HepG2 (cell line): ENCODE measurements around the gene ZDHHC14. TPM values are rescaled to one million over a fixed set of nuclear protein-coding genes. Genes with fewer than 3 reads are reported as not detected.

Experiments used
- ATAC-seq: fragments of 200-7000 bp; cut with Tn5 transposase; 3 replicates; pipeline ENCODE4 v1.9.1; 2020; ENCODE audit warnings: mild to moderate bottlenecking, moderate library complexity
- BruUV-seq: library from RNA; stranded (reverse); fragments of 400-500 nt; replicated peaks from 2 replicates; lab custom pipeline; 2021; lab: Mats Ljungman, UMichigan
- CTCF ChIA-PET: fragments of 300-600 bp; formaldehyde crosslinking; extraction: SDS; loops from one replicate; lab custom pipeline; 2021; ENCODE audit warnings: low total read pairs, inconsistent platforms, low intra/inter-chr PET ratio; lab: Yijun Ruan, JAX
- POLR2A ChIA-PET: fragments of 350-600 bp; sonication (Branson Sonifier 250); formaldehyde crosslinking; loops from one replicate; lab custom pipeline; 2020; ENCODE audit warnings: antibody characterized with exemption, inconsistent platforms; lab: Yijun Ruan, JAX
- DNase-seq: peaks from one replicate; pipeline ENCODE4 v3.0.0-alpha.2; 2015; ENCODE audit warnings: low spot score
- FAIRE-seq: peaks from 3 replicates; lab custom pipeline; 2011; peaks lifted over from hg19 to GRCh38; lab: Jason Lieb, UNC
- H2AFZ ChIP-seq: one replicate; pipeline ENCODE4 v1.6.1; 2011; ENCODE audit warnings: low read length, inconsistent platforms
- H3K27ac ChIP-seq: fragments of 300-600 bp; 3 replicates; pipeline ENCODE4 v1.8.0; 2011; ENCODE audit warnings: mixed run types, mild to moderate bottlenecking, mixed read lengths, low read length, inconsistent platforms; ENCODE audit not compliant: insufficient read depth; ENCODE audit errors: extremely low read length
- H3K27me3 ChIP-seq, 2 experiments: fragments of 200-600 bp in 1 of 2; 2 replicates in 1 of 2; 3 replicates in 1 of 2; pipeline versions ENCODE4 v1.6.0 to v1.8.0; 2011; ENCODE audit warnings: low read length in 2 of 2, mild to moderate bottlenecking in 2 of 2, moderate library complexity in 2 of 2, inconsistent platforms in 1 of 2; ENCODE audit not compliant: insufficient read depth in 2 of 2, control insufficient read depth in 1 of 2
- H3K36me3 ChIP-seq, 2 experiments: fragments of 200-600 bp in 1 of 2; replicated peaks in 1 of 2; 2 replicates in 1 of 2; 3 replicates in 1 of 2; pipeline versions ENCODE4 v1.5.1 to v1.8.0; 2011; ENCODE audit warnings: low read length in 2 of 2, inconsistent platforms in 1 of 2; ENCODE audit not compliant: insufficient read depth in 2 of 2, control insufficient read depth in 1 of 2
- H3K4me1 ChIP-seq: 2 replicates; pipeline ENCODE4 v1.5.1; 2012; ENCODE audit warnings: low read length, inconsistent platforms; ENCODE audit not compliant: insufficient read depth
- H3K4me2 ChIP-seq: 2 replicates; pipeline ENCODE4 v1.6.0; 2011; ENCODE audit warnings: low read depth, low read length, inconsistent platforms
- H3K4me3 ChIP-seq, 3 experiments: fragments of 200-600 bp in 1 of 3; sonication (generic), shearing (Covaris generic) in 1 of 3; replicated peaks in 1 of 3; 2 replicates each; pipeline ENCODE4 v1.5.1; 2011 to 2016; ENCODE audit warnings: low read length in 3 of 3, inconsistent platforms in 2 of 3, low read depth in 2 of 3, mild to moderate bottlenecking in 2 of 3, control low read depth in 1 of 3, mixed read lengths in 1 of 3; ENCODE audit not compliant: insufficient read depth in 1 of 3
- H3K79me2 ChIP-seq: one replicate; pipeline ENCODE4 v1.6.1; 2011; ENCODE audit warnings: low read length, inconsistent platforms; ENCODE audit not compliant: insufficient read depth
- H3K9ac ChIP-seq: 2 replicates; pipeline ENCODE4 v1.6.0; 2011; ENCODE audit warnings: mild to moderate bottlenecking, low read depth, low read length, inconsistent platforms; ENCODE audit not compliant: insufficient read depth
- H3K9me3 ChIP-seq: 2 replicates; pipeline ENCODE4 v1.5.1; 2012; ENCODE audit warnings: mild to moderate bottlenecking, low read length
- H4K20me1 ChIP-seq: 2 replicates; pipeline ENCODE4 v1.6.0; 2011; ENCODE audit warnings: inconsistent platforms, mild to moderate bottlenecking, low read length, moderate library complexity; ENCODE audit not compliant: insufficient read depth
- FOXA3 ChIP-seq: IDR thresholded peaks from 2 replicates; pipeline ENCODE4 v1.6.1; 2016; ENCODE audit warnings: missing genetic modification reagents, missing compliant biosample characterization
- FOXP4 ChIP-seq: sonication (generic); formaldehyde crosslinking; IDR thresholded peaks from 2 replicates; pipeline ENCODE4 v1.4.0; 2020; ENCODE audit warnings: missing genetic modification reagents
- MTA1 ChIP-seq: sonication (generic); formaldehyde crosslinking; IDR thresholded peaks from 2 replicates; pipeline ENCODE4 v1.4.0; 2020; ENCODE audit warnings: missing genetic modification reagents, mild to moderate bottlenecking, borderline replicate concordance
- PCBP2 ChIP-seq: fragments of 200-400 bp; formaldehyde crosslinking; optimal IDR thresholded peaks from 2 replicates; pipeline ENCODE3; 2018; ENCODE audit warnings: low read length, low read depth; ENCODE audit not compliant: poor library complexity, severe bottlenecking
- PHF8 ChIP-seq: sonication (generic); formaldehyde crosslinking; IDR thresholded peaks from 2 replicates; pipeline ENCODE4 v1.5.0; 2020; ENCODE audit warnings: missing genetic modification reagents
- SAFB2 ChIP-seq: sonication (generic); formaldehyde crosslinking; IDR thresholded peaks from 2 replicates; pipeline ENCODE4 v1.5.1; 2020; ENCODE audit warnings: missing genetic modification reagents, low read depth, mild to moderate bottlenecking, borderline replicate concordance
- STAT5B ChIP-seq: sonication (generic); formaldehyde crosslinking; IDR thresholded peaks from 2 replicates; pipeline ENCODE4 v1.4.0; 2020; ENCODE audit warnings: missing genetic modification reagents
- TSC22D2 ChIP-seq: sonication (generic); formaldehyde crosslinking; IDR thresholded peaks from 2 replicates; pipeline ENCODE4 v1.5.1; 2020; ENCODE audit warnings: missing genetic modification reagents, mild to moderate bottlenecking, borderline replicate concordance
- ZNF121 ChIP-seq: sonication (generic); formaldehyde crosslinking; IDR thresholded peaks from 2 replicates; pipeline ENCODE4 v1.5.0; 2020; ENCODE audit warnings: mild to moderate bottlenecking, missing genetic modification reagents
- ZNF350 ChIP-seq: sonication (generic); formaldehyde crosslinking; IDR thresholded peaks from 2 replicates; pipeline ENCODE4 v1.4.0; 2020; ENCODE audit warnings: mild to moderate bottlenecking, low read depth, missing genetic modification reagents, borderline replicate concordance
- ZNF792 ChIP-seq: IDR thresholded peaks from 2 replicates; pipeline ENCODE4 v1.6.1; 2016
- WGBS: methylation state at CpG from one replicate; pipeline ENCODE4 v1.1.6; 2017; ENCODE audit warnings: low lambda C conversion rate; 5-methylcytosine and 5-hydroxymethylcytosine counted together
- in situ Hi-C: cut with HindIII; loops from 2 replicates; pipeline ENCODE4 v1.10.0; 2017; ENCODE audit warnings: low pct_unique_long_range_greater_than_20kb; ENCODE audit not compliant: extremely low pct_ligation_motif_present
- intact Hi-C: fragments of 100-400 bp; cut with micrococcal nuclease; formaldehyde crosslinking; loops from one replicate; pipeline ENCODE4 v1.10.0; 2022; ENCODE audit not compliant: unreplicated experiment
- polyA plus RNA-seq, 8 experiments: library from polyadenylated mRNA; depleted of rRNA in 3 of 8; stranded (reverse) in 7 of 8; unstranded in 1 of 8; fragments of >200 nt; fragmentation: Illumina TruSeq in 4 of 8; extraction: Trizol in 4 of 8; gene quantifications; 2 replicates each; pipeline versions ENCODE4 v1.2.1 to v1.2.3, GENCODE V29; 2011 to 2016; ENCODE audit warnings: low read depth in 4 of 8, missing spikeins in 1 of 8, mixed read lengths in 1 of 8; ENCODE audit not compliant: insufficient read depth in 1 of 8
- total RNA-seq, 5 experiments: library from RNA; depleted of rRNA; stranded (reverse); fragments of >200 nt; fragmentation: Illumina TruSeq; extraction: Trizol; gene quantifications; 2 replicates each; pipeline ENCODE4 v1.2.3, GENCODE V29; 2016; ENCODE audit warnings: low read depth in 1 of 5
- TF ChIP-seq, protein P1 (sequence below): IDR thresholded peaks from 2 replicates; pipeline ENCODE4 v1.6.1; 2016
- TF ChIP-seq, protein P2 (sequence below): sonication (generic); formaldehyde crosslinking; IDR thresholded peaks from 2 replicates; pipeline ENCODE4 v1.5.0; 2020; ENCODE audit warnings: missing genetic modification reagents

Gene ZDHHC14
- total and polyA plus RNA-seq, 2 of the 13 experiments (the other 11 are each of a cell fraction or from before 2014, with no cell fraction given): 3.7 to 9.5 TPM

GRCh38 chr6:157438611-157439111, 57.7 kb downstream of the ZDHHC14 start:
- TF ChIP-seq STAT5B (CRISPR knock-in tag) (no peak), SAFB2 (CRISPR knock-in tag) (no peak), FOXA3 (CRISPR knock-in tag) (no peak), ZNF121 (CRISPR knock-in tag) (no peak), ZNF792 (CRISPR knock-in tag) (no peak), PHF8 (no peak)
- TF ChIP-seq, protein P1, sequence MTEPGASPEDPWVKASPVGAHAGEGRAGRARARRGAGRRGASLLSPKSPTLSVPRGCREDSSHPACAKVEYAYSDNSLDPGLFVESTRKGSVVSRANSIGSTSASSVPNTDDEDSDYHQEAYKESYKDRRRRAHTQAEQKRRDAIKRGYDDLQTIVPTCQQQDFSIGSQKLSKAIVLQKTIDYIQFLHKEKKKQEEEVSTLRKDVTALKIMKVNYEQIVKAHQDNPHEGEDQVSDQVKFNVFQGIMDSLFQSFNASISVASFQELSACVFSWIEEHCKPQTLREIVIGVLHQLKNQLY (CRISPR knock-in tag): no peak
- Histone ChIP-seq H3K4me2 (no peak overlapping the region), H3K4me3 (no peak overlapping the region), H3K27me3 (no peaks in the 10 kb centered on the region), H3K27ac (no peak overlapping the region), H3K4me1 (peaks cover 14% of the 10 kb centered on the region), H3K9ac (no peak overlapping the region), H2AFZ (no peak overlapping the region), H3K36me3 (no peaks in the 10 kb centered on the region), H3K79me2 (no peaks in the 10 kb centered on the region), H3K9me3 (no peaks in the 10 kb centered on the region), H4K20me1 (no peaks in the 10 kb centered on the region)
- in situ Hi-C loops: no loop called here
- BruUV-seq: no TSS peak
- intact Hi-C loops: no loop called here
- no peak for DNase-seq
- POLR2A ChIA-PET: no interaction called here
- ATAC-seq: no peak
- CTCF ChIA-PET: no interaction called here
- whole genome bisulfite sequencing: 94% methylated on average over 6 of the region's 6 CpGs
- FAIRE-seq: no peak

GRCh38 chr6:157440171-157440570, 59.2 kb downstream of the ZDHHC14 start:
- Histone ChIP-seq H3K27me3 (no peaks in the 10 kb centered on the region), H4K20me1 (no peaks in the 10 kb centered on the region), H3K9me3 (no peaks in the 10 kb centered on the region), H3K27ac (no peak overlapping the region), H3K36me3 (no peaks in the 10 kb centered on the region), H3K4me2 (no peak overlapping the region), H2AFZ (no peak overlapping the region), H3K9ac (no peak overlapping the region), H3K79me2 (no peaks in the 10 kb centered on the region), H3K4me1 (peaks cover 3% of the 10 kb centered on the region), H3K4me3 (no peak overlapping the region)
- in situ Hi-C loops: no loop called here
- ChIA-PET CTCF (no interaction called here), POLR2A (no interaction called here)
- FAIRE-seq (no peak), DNase-seq (no peak), ATAC-seq (no peak)
- no TSS peak for BruUV-seq
- WGBS: 92% methylated on average over 1 of the region's 1 CpG
- intact Hi-C loops: no loop called here
- TF ChIP-seq TSC22D2 (CRISPR knock-in tag) (no peak), PCBP2 (no peak), ZNF350 (no peak), MTA1 (CRISPR knock-in tag) (no peak), FOXP4 (CRISPR knock-in tag) (no peak)
- TF ChIP-seq, protein P2, sequence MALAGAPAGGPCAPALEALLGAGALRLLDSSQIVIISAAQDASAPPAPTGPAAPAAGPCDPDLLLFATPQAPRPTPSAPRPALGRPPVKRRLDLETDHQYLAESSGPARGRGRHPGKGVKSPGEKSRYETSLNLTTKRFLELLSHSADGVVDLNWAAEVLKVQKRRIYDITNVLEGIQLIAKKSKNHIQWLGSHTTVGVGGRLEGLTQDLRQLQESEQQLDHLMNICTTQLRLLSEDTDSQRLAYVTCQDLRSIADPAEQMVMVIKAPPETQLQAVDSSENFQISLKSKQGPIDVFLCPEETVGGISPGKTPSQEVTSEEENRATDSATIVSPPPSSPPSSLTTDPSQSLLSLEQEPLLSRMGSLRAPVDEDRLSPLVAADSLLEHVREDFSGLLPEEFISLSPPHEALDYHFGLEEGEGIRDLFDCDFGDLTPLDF: no peak
